ENCODE data around the gene LYPD6B.
"Not testable (repeated sequence)": the region's sequence is repeated elsewhere in the genome, so short reads cannot be mapped to it uniquely, and the experiment has no call there.

The LYPD6B gene

DNA sequence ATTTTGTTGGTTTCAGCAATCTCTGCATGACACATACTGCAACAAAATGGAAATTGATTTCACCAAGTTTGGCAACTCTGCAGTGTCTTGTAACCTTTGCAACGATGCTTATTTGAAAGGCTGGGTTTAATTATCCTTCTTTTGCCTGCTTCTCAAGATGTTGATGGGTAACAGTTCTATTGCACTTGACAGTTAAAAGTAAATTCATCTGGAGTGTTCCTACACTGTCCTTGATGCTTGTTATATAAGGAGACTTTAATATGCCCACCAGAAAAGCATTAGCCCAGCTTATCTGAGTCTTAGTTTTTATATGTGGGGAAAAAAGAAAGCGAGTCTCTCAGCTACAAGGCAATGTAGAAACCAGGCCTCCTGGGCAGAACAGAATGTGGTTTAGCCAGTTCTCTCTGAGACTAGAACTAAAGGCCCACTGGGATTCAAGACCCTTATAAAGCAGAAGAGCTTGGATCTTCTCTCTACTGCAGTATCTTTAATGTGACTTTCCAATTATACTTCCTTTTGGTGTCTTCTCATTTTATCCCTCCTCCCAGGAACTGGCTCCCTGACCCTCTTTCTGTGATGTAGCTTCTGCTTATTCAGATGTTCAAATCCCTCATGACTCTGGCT is 185.1 kb downstream of the LYPD6B start:
- no peak for DNase-seq

DNA sequence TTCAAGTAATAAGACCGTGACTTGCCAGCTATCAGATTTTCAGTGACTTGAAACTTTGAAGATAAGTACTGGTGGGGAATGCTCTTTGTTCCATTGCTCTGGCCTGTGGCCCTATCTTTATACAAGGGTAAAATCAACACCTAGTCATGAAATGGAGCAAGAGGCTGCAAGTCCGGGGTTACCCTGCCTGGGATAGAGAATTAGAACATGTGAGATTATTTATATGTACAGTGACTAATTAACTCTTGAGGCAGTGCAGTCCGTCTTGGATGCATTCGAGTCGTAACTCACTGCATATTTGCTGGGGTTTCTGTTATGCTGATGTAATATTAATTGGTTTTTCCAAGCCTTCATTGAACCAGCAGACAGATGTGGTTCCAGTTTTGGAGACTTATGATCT is 186.0 kb downstream of the LYPD6B start:
- DNase-seq = no peak

DNA sequence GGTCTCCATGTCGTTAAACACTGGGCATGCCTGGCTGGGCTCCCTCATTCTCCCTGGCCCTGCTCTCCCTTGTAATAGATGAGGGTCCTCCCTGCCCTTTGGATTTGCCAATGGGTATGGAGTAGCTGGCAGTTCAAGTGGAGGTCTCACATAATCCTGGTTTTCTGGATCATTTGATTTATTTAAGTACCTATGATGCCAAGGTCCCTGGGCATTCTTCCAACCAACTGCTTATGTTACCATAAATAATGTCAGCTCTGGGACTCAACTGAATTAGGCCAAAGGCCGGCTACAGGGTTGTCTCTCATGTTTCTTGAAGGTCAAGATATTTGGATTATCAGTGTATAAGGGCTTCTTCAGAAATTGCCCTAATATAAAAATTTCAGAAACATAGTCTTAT is 186.9 kb downstream of the LYPD6B start:
- DNase-seq = no peak

DNA sequence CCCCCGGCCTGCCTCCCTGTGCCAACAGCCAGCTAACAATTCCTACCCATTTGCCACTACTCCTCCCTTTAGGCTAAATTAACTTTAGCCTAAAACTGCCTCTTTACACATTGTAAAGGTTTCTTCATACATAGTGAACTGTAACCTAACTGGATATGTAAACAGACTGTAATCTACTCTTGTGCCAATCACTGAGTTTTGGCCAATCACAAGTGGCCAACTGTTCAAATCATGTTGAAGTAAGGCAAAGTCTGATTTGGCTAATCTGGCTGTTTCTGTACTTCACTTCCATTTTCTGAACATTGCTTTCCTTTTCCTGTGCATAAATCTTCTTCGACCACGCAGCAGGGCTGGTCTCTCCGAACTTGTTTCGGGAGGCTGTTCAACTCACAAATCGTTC is 188.3 kb downstream of the LYPD6B start:
- no peak for DNase-seq

DNA sequence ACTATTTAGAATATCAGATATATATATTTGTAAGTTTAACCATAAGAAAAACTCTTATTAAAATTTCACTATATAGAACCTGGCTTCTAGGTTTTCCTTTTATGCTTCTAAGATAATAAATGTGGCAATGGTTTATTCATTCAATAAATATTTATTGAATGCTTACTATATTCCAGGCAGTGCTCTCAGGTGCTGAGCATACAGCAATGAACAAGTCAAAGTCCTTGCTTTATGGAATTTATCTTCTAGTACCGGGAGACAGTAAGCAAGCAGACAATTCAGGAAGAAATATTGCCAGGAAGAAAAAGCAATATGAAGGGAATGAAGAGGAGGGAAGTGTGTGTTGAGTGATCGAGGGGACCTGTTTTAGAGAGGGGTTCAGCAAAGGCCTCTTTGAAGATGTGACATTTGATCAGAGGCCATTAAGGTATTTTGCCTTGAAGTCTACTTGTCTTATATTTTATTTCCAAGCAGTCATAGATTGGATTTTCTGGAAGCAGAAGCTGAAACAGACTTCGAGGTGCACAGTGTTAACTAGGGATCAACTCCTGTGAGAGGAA is 197.4 kb downstream of the LYPD6B start:
- no peak for DNase-seq

DNA sequence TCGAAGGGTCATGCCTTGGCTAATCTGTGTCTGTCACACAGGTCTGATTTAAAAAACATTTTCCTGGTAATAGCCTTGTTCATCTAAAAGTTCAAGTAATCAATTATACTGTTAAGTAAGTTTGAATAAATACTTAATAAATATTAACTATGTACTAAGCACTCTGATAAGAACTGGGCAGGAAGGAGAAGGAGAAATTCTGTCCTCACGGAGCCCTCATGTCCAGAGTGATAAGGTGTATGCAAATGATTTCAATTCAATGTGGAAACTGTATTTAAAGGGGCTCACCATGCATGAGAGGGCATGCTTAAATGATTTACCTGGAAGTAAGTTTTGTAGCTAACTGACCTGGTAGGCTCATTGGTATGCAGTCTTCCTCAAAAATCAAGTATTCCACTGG is 197.9 kb downstream of the LYPD6B start:
- DNase-seq = no peak

DNA sequence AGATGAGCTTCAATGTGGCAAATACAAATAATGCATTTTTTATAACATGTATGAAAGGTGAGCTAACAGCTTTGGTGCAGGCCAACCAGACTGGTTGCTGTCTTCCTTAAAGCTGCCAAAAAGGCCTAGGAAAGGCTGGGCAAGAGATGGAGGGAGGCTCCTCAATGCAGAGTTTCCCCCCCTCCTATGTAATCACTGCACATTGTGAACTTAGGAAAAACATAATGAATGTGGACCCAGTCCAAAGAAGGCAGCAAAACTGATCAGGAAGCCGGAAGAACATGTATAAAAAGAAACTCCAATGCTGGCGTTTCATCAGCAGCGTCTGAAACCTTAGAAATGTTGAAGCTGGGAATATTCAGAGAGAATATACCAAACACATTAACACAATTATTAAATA is 207.7 kb downstream of the LYPD6B start:
- no peak for DNase-seq

DNA sequence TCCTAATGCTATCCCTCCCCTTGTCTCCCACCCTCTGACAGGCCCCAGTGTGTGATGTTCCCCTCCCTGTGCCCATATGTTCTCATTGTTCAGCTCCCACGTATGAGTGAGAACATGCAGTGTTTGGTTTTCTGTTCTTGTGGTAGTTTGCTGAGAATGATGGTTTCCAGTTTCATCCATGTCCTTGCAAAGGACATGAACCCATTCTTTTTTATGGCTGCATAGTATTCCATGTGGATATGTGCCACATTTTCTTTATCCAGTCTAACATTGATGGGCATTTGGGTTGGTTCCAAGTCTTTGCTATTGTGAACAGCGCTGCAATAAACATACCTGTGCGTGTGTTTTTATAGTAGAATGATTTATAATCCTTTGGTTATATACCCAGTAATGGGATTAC is 212.9 kb downstream of the LYPD6B start:
- not testable (repeated sequence) for DNase-seq

DNA sequence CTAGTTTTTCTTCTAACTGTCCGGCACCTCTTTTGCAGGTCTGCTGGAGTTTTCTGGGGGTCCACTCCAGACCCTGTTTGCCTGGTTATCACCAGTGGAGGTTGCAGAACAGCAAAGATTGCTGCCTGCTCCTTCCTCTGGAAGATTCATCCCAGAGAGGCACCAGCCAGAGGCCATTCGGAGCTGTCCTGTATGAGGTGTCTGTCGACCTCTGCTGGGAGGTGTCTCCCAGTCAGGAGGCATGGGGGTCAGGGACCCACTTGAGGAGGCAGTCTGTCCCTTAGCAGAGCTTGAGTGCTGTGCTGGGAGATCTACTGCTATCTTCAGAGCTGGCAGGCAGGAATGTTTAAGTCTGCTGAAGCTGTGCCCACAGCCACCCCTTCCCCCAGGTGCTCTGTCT is 218.4 kb downstream of the LYPD6B start:
- DNase-seq = not testable (repeated sequence)

DNA sequence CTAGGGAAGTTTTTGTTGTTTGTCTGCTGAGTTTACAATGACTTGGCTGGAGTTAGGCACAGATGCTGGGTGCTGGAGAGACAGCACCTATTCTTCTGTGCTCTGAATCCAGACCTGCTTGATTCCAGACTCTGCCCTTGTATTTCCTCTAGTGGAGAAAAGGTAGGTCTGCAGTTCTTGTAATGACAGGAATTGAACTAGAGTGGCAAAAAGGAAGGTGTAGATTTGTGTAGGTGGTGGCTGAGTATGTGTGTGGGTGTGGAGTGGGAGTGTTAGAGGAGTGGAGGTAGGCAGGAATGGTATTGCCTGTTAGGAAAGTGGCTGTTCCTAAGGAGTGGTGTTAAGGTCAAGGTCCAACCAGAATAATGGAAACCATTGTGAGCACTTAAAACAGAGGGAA is 220.0 kb downstream of the LYPD6B start:
- no peak for DNase-seq

DNA sequence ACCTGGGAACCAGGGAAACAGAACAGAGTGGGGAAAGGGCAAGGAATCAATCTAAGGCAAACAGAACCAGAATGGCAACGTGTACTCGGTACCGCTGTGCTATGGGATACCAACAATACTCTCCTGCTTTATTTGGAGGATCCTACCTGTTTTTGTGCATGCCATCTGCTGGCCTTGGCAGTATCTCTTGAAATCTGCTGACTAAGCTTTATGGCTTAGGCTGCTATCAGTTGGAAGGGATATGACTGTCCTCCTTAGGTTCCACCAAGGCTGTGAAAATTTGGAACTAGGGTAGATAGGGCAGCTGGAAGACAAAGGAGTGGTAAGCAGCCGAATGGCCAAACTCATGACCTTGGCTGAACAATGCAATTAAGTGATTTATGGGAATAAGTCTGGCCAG is 220.6 kb downstream of the LYPD6B start:
- no peak for DNase-seq

DNA sequence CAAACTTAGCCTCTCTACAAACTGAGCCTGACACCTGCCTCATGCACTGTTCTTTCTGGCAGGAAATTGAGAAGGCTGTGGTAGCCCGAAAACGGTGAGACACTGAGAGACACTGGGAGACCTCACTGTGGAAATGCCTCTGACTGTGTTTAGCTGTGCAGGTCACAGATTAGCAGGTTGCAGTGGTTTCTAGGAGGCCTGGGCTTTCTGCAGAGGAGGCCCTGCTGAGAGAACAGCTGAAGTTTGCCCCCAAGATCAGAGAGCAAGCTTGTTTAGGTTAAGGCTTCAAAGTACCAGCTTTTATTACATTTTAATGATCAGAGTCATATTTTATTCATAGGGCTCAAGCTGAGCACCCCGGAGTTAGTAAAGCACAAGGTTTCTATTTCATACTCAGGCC is 223.2 kb downstream of the LYPD6B start:
- no peak for DNase-seq

Measured in activated effector memory CD4-positive, alpha-beta T cell treated with anti-CD3 and anti-CD28 coated beads, Interleukin-2, amount 50 U/mL, for 16 hours (primary cell).